Stimulated activated CD8-positive, alpha-beta memory T cell treated with anti-CD3 and anti-CD28 coated beads, Interleukin-2, amount 100 ng/mL, for 1 hour (primary cell): ENCODE data around the gene PBX1.
"Not testable (repeated sequence)": the region's sequence is repeated elsewhere in the genome, so short reads cannot be mapped to it uniquely, and the experiment has no call there.

Experiments
- DNase-seq, 2 donors: peaks; one replicate each; pipeline ENCODE4 v3.0.0-alpha.2; 2020; ENCODE audit warnings: low read depth in 2 of 2

Gene PBX1

DNA sequence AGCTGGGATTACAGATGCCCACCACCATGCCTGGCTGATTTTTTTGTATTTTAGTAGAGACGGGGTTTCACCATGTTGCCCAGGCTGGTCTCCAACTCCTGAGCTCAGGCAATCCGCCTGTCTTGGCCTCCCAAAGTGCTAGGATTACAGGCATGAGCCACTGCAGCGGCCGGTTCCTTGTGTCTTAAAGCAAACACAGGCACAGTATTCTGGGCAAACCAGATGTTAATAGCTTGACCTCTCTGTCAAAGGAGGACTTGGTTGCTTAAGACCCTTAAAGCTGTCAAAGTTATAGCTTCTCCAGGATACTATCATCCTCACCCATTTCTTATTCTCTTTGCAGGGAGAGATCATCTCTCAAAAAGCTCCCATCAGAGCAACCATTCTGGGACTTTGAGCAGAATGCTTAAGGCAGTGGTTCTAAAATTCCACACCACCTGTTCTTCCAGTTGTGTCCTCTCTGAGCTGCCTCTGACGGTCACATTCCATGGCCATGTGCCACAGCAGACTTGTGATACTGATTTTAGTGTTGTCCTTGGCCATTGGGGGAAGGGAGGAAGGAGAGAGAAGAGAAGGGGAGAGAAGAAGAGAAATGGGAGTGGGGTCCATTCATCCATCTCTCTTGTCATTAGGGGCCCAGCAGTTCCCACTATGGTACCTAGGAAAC, 81.8 kb downstream of the PBX1 start:
- no peak for DNase-seq

DNA sequence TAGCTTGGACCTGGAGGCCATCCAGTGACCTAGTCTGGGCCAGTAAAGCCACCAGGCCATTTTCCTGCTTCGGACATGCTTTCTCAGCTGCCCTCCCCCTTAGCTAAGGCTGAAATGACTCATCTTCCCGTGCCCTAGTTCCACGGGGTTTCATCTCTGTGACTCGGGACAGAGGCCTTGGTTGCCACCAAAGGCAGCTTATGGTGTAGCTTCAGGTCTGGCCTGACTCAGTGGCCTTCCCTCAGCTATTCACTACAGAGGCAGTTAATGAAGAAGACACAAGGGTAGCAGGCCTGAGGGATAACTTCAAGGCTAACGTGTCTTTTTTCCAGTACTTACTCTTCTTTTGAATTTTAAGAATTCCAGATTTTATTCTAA, 82.4 kb downstream of the PBX1 start:
- no peak for DNase-seq

DNA sequence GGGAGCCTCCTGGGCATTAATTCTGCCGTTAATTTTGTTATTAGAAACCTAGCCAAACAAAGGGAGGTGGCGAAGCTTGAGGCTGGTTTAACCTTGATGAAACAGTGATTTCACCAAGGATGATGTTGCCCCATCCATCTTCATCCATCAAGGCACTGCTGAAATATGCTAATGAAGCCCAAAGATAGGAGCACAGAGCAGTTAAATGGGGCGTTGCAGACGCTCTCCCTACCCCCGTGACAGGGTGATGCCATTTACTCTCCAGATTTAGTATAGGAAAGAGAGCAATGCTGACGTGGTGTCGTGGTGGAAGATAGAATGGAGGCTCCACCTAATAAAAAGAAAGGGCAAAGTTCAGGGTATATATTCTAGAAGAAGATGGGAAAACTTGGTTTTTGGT, 84.0 kb downstream of the PBX1 start:
- DNase-seq, result no peak

DNA sequence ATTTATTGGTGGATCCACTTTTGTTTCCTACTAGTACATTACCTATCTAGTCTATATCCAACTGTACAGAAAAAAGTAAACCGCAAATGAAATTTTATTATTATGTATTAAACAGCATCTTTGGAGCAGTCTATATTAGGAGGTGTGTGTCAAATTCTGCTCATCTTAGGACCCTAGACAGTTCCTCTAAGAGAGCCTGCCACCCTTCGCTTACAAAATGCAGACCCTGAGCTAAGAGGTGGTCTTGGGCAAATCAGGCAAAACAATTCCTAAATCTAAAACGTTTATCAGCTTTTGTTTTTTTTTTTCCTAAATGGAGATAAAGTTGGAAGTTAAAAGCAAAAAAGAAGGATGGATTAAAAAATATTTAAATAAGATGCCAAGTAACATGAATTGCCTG, 85.3 kb downstream of the PBX1 start:
- DNase-seq, result no peak

DNA sequence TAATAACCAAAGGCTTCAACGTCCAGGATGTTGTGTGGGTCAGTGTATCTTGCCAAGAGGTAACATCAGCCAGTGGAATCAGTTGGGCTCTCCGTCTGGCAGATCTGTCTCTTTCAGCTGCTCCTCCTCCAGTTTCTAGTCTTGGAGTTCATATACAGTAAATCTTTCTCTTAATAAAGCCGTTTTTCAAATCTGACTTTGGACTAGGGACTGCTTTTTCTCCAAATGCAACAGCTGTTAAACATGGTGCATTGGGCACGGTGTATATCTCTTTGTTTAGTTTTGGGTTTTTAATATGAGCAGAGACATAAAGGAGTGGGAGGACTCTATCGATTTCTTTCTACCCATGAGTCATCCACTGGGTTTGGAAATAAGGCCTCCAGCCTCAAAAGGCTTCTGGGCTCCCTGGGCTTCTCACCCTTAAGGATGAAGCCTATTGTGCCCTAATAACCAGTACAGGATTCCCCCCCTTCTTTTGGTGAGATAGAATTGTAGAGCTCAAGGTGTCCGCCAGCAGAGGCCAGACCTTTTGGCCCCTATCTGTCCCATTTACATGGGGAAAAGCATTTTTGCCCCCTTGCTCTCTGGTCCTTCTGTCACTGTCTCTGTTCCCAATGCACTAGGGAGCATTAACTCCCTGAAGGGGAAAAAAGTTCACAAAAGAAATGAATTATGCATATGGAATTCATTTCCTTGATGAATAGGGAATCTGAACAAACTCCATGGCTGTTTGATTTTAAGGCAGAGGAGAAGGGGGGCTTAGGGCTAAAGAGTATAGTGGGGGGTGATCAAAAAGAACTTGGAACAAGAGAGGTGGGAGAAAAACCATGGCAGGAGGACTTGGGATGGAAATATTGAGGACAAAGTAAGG, 86.0 kb downstream of the PBX1 start:
- no peak for DNase-seq

DNA sequence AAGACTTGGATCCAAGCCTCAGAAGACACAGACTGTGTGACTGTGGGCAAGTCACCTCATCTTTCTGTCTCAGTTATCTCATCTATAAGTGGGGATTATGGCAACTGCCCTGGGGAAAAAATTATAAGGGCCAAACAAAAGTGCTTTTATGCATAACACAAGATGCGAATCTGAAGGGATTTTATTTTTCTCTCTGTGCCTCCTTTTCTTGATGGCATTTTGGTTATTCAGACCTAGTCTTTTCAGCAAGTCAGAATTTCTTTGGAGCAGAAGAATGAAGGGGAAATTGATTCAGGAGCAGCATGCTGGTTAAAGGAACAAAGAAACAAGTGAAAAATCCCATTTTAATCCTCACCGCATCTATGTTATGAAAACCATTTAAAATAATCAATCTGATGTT, 86.9 kb downstream of the PBX1 start:
- DNase-seq, result no peak

DNA sequence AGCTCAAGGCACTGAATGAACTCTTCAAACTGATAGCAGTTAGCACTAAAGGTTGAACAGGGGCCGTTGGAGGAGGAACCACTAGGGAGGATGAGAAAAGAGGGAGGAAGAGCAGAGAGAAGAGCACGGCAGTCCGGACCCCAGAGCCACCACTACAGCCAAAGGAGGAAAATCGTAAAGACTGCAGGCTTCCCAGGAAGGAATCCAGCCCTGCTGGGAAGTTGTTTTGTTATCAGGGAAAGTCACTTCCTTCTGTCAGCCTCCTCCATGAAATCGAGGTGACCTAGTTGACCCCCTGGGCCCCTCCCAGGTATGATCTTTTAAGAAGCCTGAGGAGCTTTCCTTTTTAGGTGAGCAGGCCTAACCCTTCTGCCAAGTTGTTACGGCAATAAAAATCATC, 88.2 kb downstream of the PBX1 start:
- DNase-seq, result no peak

DNA sequence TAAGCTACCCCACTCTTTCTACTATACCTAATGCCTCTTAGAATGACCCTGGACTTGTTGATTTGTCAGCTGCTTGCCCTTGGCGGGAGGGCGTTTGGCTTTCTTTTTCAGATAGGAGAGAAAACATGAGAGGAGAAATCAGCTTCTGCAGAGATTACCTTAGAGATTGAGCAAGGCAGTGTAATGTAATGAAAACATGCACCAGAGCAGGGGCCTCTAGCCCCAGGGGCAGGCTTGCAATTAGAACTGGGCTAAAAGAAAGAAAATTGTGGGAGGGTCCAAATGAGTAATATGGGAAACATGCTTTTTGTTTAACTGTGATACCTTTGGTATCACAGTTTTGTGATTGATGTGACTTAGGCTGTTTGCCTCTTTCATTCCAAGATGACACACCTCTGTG, 89.7 kb downstream of the PBX1 start:
- DNase-seq, result no peak

DNA sequence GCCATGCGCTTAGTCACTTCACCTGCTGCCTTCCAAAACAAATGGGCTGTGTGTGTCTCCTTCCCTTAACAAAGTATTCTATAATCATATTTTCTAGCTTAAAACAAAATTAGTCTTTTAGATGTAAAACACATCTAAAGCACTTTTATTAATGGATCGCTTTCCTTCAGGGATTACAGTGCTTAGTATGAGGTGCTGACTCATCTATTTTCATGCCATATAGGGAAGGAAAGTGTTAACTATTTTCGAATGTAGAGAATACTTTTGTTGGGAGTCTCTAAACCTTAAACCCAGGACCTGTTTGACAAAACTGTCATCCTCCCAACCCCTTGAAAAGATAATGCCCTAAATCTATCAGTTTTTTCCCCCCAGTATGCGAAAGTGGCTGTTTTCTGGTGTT, 90.2 kb downstream of the PBX1 start:
- no peak for DNase-seq

DNA sequence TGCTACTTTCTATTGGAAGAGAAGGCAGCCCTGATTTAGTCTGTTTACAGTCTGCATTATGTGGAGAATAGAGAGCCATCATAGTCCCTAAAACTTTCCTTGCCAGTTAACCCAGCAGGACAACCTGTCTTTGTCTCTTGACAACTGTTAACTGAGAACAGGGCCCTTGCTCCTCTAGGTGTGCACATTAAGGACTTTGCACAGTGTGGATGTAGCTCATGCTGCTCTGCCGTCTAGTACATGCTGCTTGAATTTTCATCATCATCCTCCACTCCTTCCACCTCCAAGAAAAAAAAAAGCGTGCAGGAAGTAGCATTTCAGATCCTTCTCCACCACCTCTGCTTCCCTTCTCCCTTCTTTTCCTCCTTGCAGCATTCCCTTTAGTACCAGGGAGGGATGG, 91.5 kb downstream of the PBX1 start:
- no peak for DNase-seq

DNA sequence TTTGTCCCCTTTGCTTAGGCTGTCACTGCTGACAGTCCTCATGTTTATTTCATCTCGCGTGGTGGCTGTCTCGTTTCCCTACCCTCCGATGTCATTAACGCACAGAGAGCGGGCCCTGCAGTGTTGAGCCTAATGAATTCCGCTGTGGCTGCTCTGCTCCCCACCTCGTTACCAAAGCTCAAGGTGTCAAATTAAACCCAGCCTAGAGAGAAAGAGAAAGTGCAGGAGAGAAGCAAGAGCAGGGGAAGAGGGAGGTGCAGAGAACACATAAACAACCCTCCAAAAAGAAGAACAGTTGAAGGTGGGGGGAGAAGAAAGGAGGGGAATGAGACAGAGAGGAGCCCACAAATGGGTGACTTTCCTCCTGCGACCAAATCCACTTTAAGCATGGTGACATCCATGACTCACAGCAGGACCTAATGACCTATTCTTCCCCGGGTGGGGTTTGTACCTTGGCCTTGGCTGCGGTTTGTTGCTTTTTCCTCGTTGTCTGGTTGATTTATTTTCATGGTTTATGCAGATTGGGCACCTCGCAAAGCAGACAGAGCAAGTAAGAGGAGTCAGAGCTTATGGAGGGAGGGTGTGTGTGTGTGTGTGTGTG, 92.5 kb downstream of the PBX1 start:
- DNase-seq, result peak in 1 of 2 donors; percentile 4

DNA sequence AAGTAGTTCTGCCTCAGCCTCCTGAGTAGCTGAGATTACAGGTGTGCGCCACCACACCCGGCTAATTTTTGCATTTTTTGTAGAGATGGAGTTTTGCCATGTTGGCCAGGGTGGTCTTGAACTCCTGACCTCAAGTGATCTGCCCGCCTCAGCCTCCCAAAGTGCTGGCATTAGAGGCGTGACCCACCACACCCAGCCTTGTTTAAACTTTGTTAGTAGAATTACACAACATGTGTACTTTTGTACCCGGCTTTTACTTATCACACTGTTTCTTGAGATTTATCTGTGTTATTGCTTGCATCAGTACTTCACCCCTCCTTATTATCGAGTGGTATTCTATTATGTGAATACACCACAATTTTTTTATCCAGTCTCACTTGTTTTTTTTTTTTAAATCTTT, 94.0 kb downstream of the PBX1 start:
- DNase-seq, result not testable (repeated sequence)

DNA sequence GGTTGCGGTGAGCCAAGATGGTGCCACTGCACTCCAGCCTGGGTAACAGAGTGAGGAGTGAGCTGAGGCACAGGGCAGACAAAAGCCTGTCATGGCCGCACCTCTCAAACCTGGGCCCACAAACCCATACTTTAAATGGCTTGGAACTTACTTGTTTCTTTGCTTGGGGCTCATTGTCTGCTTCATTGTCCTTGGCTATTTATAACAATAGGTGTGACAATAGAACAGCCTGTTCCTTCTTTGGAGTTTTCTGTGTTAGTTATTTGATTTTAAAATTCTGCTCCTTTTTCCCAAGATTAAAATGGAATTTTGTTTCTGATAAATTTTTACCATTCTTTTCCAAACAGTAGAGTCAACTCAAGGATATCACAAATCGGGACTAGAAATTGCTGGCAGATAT, 94.7 kb downstream of the PBX1 start:
- no peak for DNase-seq

DNA sequence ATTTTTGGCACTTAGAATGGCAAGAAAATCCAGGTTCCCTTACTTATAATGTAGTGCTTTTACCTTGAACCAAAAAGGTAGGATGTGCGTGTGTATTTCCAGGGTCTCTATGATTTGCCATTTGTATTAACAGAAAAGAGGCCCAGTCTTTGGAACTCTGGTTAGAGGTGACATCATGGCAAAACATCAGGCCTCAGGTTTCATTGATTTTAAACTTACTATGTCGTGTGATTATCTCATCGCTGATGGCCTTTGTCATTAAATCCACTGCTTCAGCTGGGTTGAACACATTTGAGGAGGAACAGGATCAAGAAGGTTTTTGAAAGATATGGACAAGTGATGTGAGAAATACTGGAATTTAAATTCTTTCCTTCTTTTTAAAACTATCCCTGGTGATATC, 95.2 kb downstream of the PBX1 start:
- DNase-seq, result no peak

DNA sequence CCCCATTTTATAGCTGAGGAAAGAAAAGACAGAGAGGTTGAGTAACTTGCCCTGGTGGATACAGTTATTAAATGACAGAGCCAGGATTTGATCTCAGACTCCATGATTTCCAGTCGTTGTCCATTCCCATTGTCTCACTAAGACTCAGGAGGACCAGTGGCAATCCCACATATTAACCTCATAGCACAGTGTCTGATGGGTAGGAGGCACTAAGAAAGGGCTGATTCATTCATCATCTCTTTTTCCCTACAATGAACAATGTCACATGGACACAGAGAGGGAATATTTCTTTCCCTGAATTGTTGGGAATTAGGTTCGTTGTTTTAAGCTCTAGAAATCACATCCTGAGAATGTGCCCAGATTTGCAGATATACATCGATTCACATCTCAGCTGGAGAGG, 99.9 kb downstream of the PBX1 start:
- DNase-seq, result no peak

DNA sequence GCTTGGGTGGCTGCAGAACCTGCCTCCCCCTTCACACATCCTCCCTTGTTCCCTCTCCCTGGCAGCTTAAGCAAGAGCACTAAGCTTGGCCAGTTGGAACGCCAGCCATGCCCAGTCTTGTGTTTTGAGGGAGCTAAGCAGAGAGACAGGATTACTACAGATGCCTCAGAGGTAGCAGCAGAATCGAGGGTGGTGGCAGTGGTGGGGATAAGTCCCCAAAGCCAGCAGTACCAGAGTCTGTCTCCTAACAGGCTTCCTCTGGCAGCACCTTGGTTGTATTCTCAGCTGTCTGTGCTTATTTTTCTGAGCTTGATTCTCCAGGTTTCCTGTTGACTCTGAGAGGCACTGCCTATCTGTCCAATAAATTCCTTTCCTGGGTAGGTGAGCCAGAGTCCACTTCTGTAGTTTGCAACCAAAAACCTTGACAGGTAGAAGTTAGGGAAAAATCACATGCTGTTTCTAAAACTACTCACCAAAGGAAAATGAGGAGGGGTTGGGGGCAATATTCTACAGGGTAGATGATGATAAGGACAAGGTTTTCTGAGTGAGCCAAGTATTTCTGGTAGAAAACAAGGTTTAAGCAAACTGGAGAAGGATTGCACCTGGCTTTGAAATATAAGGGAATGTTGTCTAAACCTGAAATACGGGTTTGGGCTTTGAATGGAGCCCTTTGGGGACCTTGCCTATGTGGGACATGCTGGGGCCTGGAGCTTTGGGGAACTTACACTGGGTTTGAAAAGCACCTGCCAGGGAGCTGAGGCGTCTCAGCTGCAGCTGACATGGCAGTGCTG, 100.8 kb downstream of the PBX1 start:
- no peak for DNase-seq

DNA sequence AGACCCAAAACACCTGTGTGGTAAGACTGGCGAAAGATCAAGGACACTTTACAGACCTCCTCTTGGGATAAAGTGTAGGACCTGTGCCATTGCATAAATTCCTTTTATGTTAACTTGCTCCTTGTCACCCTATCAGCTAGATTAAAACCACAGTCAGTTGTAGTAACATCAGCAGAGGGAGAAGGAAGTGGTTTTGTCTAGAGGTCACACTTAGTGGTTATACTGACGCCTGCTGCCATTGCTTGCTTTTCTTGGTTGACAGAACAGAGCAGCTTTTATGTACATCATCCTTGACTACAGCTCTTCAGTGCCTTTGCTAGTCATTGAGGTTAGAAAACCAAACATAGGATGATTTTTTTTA, 101.4 kb downstream of the PBX1 start:
- no peak for DNase-seq

DNA sequence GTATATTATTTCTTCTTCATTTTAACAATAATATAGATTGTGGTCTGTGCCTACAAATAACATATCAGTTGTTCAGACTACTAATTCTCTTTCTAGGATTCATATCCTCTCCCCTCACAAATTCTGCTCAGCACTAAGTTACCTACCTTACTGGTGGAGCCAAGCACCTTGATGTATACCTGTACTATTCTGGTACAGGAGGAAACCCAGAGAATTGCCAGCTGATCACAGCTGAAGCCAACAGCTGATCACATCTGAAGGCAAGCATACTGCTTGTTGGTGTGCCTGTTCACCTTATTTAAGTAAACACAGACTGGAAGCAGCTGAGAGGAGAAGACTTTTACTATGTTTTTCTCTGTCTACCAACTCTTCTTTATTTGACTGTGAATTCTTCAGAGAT, 101.8 kb downstream of the PBX1 start:
- no peak for DNase-seq

DNA sequence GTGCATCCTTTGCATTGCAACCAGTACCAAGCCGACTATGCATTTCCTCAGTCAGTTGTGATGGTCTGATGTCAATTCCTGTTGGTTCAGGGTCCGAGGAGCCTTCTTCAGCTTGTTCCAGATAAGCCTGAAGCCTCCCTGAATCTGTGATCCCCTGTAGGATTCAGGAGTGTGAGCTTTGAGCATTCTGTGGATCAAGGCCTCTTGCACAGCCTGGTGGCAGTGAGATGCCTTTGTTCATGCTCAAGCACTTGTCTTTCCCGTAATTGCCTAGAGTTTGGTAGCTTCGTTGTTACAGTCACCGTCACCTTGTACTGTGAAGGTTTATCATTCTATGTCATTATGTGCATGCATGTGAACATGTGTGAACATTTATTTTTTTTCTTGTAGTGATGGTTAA, 103.5 kb downstream of the PBX1 start:
- no peak for DNase-seq

DNA sequence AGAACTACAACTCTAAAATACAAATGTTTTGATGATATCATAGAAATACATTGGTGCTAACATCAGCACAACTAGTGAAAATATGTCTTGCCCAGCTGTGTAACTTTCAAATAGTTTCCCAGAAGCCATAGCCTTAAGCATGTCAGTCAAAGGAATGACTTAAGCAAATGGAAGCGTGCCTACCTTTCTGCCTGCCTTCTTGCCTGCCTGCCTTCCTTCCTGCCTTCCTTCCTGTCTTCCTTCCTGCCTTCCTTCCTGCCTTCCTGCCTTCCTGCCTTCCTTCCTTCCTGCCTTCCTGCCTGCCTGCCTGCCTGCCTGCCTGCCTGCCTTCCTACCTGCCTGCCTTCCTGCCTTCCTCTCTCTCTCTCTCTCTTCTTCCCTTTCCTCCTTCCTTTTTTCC, 104.0 kb downstream of the PBX1 start:
- no peak for DNase-seq

DNA sequence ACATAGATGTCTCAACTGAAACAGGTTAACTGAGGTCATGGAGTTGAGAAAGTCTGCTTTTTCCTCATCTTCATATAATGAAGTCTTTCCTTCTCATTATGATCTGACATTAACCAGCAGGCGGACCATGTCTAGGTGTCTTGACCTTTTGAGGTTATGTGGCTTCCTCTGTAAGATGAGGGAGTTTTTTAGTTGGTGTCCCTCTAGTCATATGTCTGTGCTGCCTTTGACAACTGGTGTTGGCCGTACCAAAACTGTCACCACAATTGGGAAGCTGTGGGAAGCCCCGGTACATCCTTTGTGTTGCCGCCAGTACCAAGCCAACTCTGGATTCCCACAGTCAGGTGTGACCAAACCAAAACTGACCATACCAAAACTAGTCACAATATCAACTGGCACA, 105.1 kb downstream of the PBX1 start:
- no peak for DNase-seq

DNA sequence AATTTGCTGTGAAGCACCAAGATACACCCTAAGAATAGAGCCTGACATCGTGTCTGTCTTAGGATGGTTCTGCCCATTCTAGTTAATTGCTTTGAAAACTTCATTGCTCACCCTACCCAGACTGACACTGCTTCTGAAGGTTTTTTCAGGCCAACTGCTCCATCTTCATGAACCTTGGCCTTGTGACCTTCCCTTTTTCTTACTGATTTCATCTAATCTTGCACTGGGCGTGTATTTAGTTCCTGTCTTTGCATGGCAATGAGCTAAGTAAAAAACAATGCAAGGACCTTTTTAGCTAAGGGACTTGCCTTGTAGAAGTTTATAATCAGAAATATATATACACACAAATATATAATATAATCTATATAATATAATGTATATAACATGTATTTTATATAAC, 108.0 kb downstream of the PBX1 start:
- no peak for DNase-seq
